Measurements from ENCODE around the gene UMPS.
"Not testable (repeated sequence)": the region's sequence is repeated elsewhere in the genome, so short reads cannot be mapped to it uniquely, and the experiment has no call there.

The UMPS gene

GRCh38 chr3:124730129-124730940 is at the start of gene UMPS:
Gene UMPS, plus strand, starts transcription at chr3:124730452. Its CDS starts 20 bp downstream, at chr3:124730472.
- DNase-seq, result peak; percentile 96

DNA sequence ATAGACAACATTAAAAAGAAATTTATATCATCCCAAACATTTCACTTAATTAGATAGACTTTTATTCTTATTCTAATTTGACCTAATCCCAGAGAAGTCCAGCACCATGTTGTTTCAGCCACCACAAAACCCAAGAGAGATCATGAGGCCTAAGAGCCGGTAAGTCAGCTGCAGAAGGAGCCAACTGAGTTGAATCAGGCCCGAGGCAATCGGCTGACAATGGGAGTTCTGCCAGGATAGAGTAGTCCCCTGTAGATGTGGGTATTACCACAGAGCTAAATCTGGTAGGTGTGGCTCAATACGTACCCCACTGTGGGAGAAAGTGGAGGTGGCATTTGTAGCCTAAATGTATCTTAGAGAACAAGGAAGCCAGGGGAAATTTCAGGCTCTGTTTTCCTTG is 49.7 kb upstream of the UMPS start:
- no peak for DNase-seq

DNA sequence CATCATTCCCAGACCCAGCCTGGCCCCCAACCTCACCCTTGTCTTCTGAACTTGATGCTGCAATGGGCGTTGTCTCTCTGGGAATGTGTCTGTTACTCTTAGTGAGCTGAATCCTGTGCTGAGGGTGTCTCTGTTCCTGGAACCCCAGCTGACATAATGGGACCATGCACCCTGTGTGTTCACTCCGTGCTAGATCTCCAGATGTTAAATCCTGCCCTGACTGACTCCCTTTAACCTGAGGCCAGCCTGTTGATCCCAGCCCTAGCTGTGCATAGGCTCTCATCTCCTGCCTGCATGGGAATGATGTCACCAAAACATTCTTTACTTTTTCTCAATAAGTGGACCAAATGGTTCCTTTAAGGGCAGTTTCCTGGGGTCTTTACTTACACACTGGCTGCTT is 48.0 kb upstream of the UMPS start:
- no peak for DNase-seq

DNA sequence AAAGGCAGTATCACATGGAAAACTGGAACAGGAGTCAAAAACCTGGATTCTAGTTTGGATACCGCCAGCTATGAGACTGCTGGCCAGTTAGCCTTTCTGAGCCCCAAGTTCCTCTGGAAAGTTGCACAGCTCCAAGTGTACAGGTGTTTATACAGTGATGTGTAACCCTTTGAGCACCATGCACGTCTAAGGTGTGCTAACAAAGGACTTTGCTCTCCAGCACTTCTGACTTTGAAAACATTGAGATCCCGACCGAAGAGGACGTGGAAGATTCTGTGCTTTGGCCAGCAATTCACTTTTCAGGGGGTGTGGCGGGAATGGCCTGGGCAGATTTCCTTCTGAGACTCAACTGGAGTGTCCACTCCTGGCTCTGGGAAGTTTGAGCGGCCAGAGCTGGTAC is 45.8 kb upstream of the UMPS start:
- no peak for DNase-seq

GRCh38 chr3:124685067-124685466 is 45.2 kb upstream of the UMPS start:
- no peak for DNase-seq

DNA sequence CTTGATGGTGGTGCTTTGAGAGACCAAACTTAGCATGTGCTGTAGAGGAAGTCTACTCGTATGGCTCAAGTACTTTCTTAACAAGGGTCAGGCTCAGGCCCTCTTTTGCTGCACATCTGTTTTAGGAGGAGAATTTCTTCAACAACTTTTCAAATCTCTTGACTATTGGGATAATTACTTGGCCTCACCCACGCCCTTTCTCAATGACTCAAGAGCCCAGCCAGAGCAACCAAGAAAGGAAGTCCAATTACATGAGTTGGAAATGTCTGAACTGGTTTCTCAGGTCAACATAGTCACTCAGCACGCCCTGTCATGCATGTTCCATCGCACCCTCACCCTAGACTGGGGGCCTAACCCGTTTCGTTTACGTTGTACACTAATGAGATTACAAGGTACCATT is 44.8 kb upstream of the UMPS start:
- DNase-seq, result no peak

- DNase-seq, result no peak
Measured at GRCh38 chr3:124686028-124686670, 44.1 kb upstream of the UMPS start.

GRCh38 chr3:124688581-124689454 is 41.4 kb upstream of the UMPS start:
- DNase-seq, result peak; percentile 84

DNA sequence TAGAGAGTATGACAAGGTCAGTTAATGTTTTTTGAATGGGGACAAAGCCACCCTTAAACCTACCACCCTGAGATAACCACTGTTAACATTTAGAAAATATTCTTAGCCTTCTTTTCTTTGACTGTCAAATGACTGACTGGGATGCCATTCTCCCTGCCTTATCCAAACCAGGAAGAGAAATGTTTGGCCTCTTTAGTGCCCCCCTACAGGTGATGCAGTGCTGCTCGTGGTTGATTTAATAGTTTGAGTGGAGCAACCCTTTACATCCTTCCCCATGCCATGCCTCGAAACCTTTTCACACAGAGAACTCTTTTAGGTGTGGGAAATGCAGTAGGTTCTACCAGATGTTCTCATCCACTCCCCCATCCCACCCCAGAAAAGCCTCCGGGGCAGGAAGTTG is 38.7 kb upstream of the UMPS start:
- no peak for DNase-seq

DNA sequence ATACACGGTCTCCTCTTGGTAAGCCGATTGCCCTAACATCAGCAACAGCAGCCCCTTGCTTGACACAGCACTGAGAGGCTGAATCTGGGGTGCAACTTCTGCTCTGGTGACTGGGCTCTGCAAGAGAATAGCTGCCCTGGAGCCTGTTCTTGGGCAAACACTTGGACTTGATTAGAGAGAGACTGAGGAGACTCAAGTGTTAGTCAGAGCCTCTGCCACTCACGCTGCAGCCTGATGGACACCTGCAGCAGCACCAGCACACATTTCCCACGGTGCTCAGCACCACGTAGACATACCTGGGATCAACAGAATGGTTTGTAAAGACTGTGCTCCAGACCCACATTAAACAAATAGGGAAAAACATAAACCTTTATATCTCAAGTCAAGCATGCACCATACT is 35.8 kb upstream of the UMPS start:
- DNase-seq, result no peak

GRCh38 chr3:124695369-124695768 is 34.9 kb upstream of the UMPS start:
- DNase-seq, result no peak

- DNase-seq, result no peak
Measured at GRCh38 chr3:124696006-124696405, 34.2 kb upstream of the UMPS start.

- DNase-seq, result no peak
Measured at GRCh38 chr3:124697302-124697701, 33.0 kb upstream of the UMPS start.

DNA sequence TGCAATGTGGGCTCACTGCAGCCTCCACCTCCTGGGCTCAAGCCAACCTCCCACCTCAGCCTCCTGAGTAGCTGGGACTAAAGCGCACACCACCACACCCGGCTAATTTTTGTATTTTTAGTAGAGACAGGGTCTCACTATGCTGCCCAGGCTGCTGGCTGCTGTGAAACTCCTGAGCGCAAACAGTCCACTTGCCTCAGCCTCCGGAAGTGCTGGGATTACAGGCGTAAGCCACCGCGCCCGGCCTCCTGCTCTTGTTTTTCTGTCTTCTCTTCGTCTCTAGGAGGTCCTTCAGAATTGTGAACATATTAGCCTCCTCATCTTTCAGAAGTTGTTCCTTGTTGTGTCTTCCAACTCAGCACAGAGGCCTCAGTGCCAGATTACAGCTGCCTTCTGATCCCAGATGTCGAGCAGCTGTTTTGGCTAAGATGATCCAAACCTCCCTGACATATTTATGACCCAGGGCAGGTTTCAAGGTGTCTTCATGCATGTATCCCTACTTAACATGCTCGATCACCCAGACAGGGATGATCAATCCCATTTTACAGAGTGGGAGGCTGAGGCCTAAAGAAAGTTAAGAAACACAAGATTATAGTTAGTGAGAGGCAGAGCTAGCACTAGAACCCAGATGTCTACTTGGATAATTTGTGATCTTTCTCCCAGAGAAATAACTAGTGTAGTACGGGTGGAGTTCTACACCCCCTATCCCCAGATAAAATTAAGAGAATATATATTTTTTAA is 32.1 kb upstream of the UMPS start:
- no peak for DNase-seq

- DNase-seq, result no peak
Measured at GRCh38 chr3:124699051-124699450, 31.2 kb upstream of the UMPS start.

DNA sequence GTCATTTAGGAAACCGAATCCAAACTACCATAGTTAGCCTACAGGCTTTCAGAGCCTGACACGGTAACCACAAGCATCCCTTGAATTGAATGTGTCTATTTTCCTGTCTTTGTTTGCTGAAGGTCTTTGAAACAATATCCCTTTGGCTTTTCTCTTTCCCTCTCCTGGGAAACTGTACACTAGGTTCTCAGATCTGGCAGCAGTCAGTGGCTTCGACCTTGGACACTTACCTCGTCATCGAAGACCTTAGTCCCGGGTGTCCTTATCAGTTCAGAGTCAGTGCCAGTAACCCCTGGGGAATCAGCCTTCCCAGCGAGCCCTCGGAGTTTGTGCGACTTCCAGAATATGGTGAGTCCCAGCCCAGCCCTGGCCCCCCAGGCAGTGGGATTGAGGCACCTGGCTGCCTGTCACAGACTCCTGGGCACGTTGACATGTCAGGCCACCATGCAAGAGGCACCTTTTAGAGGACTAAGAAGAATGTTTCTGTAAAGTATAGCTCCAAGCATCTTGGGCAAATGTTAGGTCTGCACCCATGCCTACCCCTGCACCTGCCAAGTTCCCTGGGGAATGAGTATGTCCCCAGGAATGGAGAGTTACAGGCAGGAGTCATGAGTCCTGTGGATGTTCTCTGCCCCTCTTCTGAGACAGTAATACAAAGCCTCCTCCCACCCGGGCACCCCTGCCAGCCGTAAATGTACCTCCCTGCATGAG is 30.4 kb upstream of the UMPS start:
- DNase-seq, result no peak

DNA sequence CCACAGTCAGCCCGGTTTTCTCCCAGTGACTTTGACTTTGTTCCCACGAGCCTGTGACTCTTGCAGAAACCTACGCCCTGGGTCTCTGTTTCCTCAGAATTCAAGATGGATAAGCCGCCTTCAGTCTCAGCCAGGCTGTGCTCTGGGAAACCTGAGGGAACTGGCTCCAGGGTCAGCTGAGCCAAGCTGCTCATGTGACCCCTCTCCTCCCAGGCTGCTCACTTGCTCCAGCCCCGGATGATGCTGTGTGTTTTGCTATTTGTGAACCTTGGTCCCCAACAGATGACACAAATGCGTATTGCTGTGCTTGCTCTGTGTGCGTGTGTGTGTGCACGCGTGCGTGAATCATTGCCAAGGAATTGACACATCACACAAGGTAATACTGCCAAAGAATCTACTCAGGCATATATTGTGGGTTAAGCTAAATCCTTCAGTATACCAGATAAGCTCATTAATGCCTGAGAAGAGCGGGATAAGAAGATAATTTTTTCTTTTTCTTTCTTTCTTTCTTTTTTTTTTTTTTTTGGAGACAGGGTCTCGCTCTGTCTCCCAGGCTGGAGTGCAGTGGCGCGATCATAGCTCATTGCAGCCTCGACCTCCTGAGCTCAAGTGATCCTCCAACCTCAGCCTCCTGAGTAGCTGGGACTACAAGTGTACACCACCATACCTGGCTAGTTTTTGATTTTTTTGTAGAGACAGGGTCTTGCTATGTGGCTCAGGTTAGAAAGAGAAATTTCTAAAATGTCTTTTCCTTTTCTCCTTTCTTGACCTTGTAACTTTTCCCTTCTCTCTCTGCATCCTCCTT is 29.2 kb upstream of the UMPS start:
- DNase-seq, result no peak

GRCh38 chr3:124701687-124702086 is 28.6 kb upstream of the UMPS start:
- no peak for DNase-seq

- DNase-seq, result no peak
Measured at GRCh38 chr3:124702950-124703349, 27.3 kb upstream of the UMPS start.

GRCh38 chr3:124705552-124705951 is 24.7 kb upstream of the UMPS start:
- DNase-seq, result no peak

DNA sequence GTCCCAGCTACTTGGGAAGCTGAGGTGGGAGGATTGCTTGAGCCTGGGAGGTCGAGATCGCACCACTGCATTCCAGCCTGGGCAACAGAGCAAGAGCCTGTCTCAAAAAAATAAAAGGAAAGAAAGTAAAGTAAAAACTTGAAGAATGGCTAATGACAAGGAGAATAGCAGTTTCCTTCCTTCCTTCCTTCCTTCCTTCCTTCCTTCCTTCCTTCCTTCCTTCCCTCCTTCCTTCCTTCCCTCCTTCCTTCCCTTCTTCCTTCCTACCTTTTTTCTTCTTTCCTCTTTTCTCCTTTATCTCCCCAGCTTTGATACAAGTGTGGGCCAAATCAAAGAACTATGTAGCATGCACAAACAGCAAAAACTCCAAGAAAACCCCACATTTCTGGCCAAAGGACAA is 23.0 kb upstream of the UMPS start:
- DNase-seq, result not testable (repeated sequence)
